HUES6 (cell line): ENCODE measurements around the gene TBXAS1.
"Not testable (repeated sequence)": the region's sequence is repeated elsewhere in the genome, so short reads cannot be mapped to it uniquely, and the experiment has no call there.

ENCODE experiments used
- H3K27ac ChIP-seq: 2 replicates; pipeline ENCODE4 v1.7.0; 2013; ENCODE audit warnings: low read depth, mild to moderate bottlenecking, low read length, inconsistent platforms
- H3K27me3 ChIP-seq: 2 replicates; pipeline ENCODE4 v1.6.1; 2013; ENCODE audit warnings: low read length; ENCODE audit not compliant: control insufficient read depth, insufficient read depth
- H3K36me3 ChIP-seq: 2 replicates; pipeline ENCODE4 v1.6.1; 2013; ENCODE audit warnings: low read length; ENCODE audit not compliant: control insufficient read depth, insufficient read depth
- H3K4me1 ChIP-seq: 2 replicates; pipeline ENCODE4 v1.6.1; 2013; ENCODE audit warnings: low read length; ENCODE audit not compliant: control insufficient read depth, insufficient read depth
- H3K4me3 ChIP-seq: 2 replicates; pipeline ENCODE4 v1.5.1; 2013; ENCODE audit warnings: low read depth, low read length
- H3K9ac ChIP-seq: one replicate; pipeline ENCODE4 v1.6.1; 2013; ENCODE audit warnings: mild to moderate bottlenecking, low read length
- H3K9me3 ChIP-seq: 2 replicates; pipeline ENCODE4 v1.6.1; 2013; ENCODE audit warnings: low read depth, low read length; ENCODE audit not compliant: control insufficient read depth, insufficient read depth

Gene TBXAS1

DNA sequence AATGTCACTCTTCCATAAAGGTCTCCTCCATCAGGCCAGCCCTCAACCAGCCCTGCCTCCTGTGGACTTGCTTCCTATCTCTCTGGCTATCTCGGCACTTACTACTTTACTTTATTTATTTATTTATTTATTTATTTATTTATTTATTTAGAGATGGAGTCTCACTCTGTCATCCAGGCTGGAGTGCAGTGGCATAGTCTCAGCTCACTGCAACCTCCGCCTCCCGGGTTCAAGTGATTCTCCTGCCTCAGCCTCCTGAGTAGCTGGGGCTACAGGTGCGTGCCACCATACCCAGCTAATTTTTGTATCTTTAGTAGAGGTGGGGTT is 14.1 kb downstream of the TBXAS1 start:
- H3K4me1 ChIP-seq, H3K4me3 ChIP-seq, H3K36me3 ChIP-seq, H3K9ac ChIP-seq, H3K27me3 ChIP-seq, H3K9me3 ChIP-seq, H3K27ac ChIP-seq: not testable (repeated sequence)

GRCh38 chr7:139844779-139845442 is 15.8 kb downstream of the TBXAS1 start:
- no peaks in the 10 kb centered on the region for H3K4me1 ChIP-seq
- H3K9ac ChIP-seq = no peak overlapping the region
- H3K27ac ChIP-seq = no peak overlapping the region
- H3K4me3 ChIP-seq = no peak overlapping the region
- no peaks in the 10 kb centered on the region for H3K27me3 ChIP-seq
- no peaks in the 10 kb centered on the region for H3K36me3 ChIP-seq
- peaks cover 7% of the 10 kb centered on the region for H3K9me3 ChIP-seq

GRCh38 chr7:139845443-139845805 is 16.4 kb downstream of the TBXAS1 start:
- Histone ChIP-seq H3K9ac (no peak overlapping the region), H3K27me3 (no peaks in the 10 kb centered on the region), H3K9me3 (peaks cover 7% of the 10 kb centered on the region), H3K4me3 (no peak overlapping the region), H3K4me1 (no peaks in the 10 kb centered on the region), H3K36me3 (no peaks in the 10 kb centered on the region), H3K27ac (no peak overlapping the region)

DNA sequence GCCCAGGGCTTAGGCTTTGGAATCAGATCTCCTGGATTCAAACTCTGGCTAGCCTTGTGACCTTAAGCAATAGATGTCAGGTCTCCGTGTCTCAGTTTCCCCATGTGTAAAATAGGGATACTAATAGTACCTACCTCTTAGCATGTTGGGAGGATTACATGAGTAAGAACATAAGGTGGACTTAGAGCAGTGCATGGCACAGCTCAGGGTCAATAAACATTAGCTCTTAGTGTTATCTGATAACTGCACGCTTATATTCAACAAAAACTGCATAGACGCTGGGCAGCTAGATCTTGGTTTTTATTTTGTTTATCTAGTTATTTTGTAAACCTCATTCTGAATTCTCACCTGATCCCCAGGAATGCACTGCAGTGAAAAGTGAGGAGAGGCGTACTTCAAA is 17.2 kb downstream of the TBXAS1 start:
- no peak overlapping the region for H3K27ac ChIP-seq
- no peaks in the 10 kb centered on the region for H3K36me3 ChIP-seq
- no peak overlapping the region for H3K9ac ChIP-seq

DNA sequence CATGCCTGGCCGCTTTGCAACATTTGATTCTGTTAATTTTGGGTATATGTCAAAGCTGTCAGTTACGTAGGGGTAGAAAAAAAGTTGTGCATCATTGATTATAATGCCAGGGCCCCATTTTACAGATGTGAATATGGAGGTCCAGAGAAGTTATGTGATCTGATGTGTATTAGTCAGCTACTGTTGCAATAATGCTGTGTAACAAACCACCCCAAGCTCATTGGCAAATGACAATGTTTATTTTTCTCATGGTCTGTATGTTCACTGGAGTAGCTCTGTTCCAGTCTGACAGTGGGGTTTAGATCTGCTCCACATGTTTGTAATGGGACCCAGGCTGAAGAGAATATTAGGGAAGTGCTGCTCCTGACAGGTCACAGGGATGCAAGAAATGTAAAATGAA is 19.2 kb downstream of the TBXAS1 start:
- Histone ChIP-seq H3K27me3 (no peaks in the 10 kb centered on the region), H3K9me3 (peaks cover 7% of the 10 kb centered on the region), H3K4me1 (no peaks in the 10 kb centered on the region), H3K9ac (no peak overlapping the region), H3K4me3 (no peak overlapping the region), H3K36me3 (no peaks in the 10 kb centered on the region), H3K27ac (no peak overlapping the region)

More for the DNA sequence above, 17.2 kb downstream of the TBXAS1 start:
- H3K4me1 ChIP-seq = no peaks in the 10 kb centered on the region
- no peaks in the 10 kb centered on the region for H3K27me3 ChIP-seq
- H3K4me3 ChIP-seq = no peak overlapping the region
- H3K9me3 ChIP-seq = peaks cover 7% of the 10 kb centered on the region

- no peaks in the 10 kb centered on the region for H3K36me3 ChIP-seq
- H3K9me3 ChIP-seq = peaks cover 7% of the 10 kb centered on the region
- H3K9ac ChIP-seq = no peak overlapping the region
- no peak overlapping the region for H3K27ac ChIP-seq
- no peak overlapping the region for H3K4me3 ChIP-seq
- no peaks in the 10 kb centered on the region for H3K4me1 ChIP-seq
- no peaks in the 10 kb centered on the region for H3K27me3 ChIP-seq
Observed at GRCh38 chr7:139850906-139851305, 21.8 kb downstream of the TBXAS1 start.

- H3K27me3 ChIP-seq = no peaks in the 10 kb centered on the region
- H3K4me3 ChIP-seq = no peak overlapping the region
- H3K9ac ChIP-seq = peak overlapping the region; percentile 13
- peaks cover 7% of the 10 kb centered on the region for H3K9me3 ChIP-seq
- no peak overlapping the region for H3K27ac ChIP-seq
- H3K36me3 ChIP-seq = no peaks in the 10 kb centered on the region
- no peaks in the 10 kb centered on the region for H3K4me1 ChIP-seq
Observed at GRCh38 chr7:139851770-139852481, 22.9 kb downstream of the TBXAS1 start.

DNA sequence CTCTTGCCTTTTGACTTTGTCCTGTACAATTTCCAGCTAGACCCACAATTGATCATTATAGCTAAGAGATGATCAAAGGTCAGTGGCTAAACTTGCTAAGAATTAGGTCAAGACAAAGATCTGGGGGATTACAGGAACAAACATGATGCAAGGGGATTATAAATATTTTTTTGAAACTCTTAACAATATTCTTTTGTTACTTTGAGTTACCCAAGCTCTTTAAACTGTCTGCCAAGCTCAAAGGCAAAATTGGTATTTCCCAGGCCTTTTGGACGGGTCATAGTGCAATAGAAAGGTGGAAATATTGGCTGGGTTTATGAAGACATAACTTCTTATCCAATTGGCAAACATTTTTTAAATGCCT is 23.4 kb downstream of the TBXAS1 start:
- Histone ChIP-seq H3K4me3 (no peak overlapping the region), H3K36me3 (no peaks in the 10 kb centered on the region), H3K27ac (no peak overlapping the region), H3K27me3 (no peaks in the 10 kb centered on the region), H3K4me1 (no peaks in the 10 kb centered on the region), H3K9ac (no peak overlapping the region), H3K9me3 (peaks cover 7% of the 10 kb centered on the region)

DNA sequence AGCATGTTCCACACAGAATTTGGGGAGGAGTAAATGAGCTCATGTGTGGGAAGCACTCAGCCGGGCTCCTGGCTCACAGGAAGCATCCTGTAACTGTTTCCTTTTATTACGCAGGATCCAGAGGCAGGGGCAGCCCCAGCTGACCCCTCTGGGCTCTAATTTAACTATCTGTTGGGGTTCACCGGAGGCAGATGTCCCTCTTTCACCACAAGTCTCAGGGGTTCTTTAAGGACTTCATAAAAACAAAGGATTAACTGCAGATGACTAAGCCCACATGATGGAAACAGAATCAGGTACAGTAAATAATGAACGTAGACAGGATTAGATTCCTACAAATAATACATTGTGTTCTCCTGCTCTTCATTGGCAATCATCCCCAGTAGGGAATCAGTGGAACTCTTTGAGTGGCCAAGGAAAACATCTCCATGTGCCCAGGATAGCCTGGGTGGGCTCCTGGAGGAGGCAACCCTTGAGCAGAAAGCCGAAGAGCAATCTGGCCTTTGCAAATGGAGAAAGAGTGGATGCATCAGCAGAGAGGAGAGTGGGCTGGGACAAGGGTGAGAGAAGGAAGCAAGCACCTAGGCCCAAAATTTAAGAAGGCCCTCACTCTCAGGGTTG is 24.6 kb downstream of the TBXAS1 start:
- peaks cover 2% of the 10 kb centered on the region; the same call in 1 of the 2 replicates for H3K9me3 ChIP-seq
- no peak overlapping the region for H3K27ac ChIP-seq
- no peaks in the 10 kb centered on the region for H3K36me3 ChIP-seq
- no peak overlapping the region for H3K9ac ChIP-seq
- H3K27me3 ChIP-seq = no peaks in the 10 kb centered on the region
- no peaks in the 10 kb centered on the region for H3K4me1 ChIP-seq
- no peak overlapping the region for H3K4me3 ChIP-seq

GRCh38 chr7:139854124-139854511 is 25.1 kb downstream of the TBXAS1 start:
- no peak overlapping the region for H3K9ac ChIP-seq
- no peak overlapping the region for H3K27ac ChIP-seq
- H3K4me1 ChIP-seq = no peaks in the 10 kb centered on the region
- H3K4me3 ChIP-seq = no peak overlapping the region
- no peaks in the 10 kb centered on the region for H3K9me3 ChIP-seq
- no peaks in the 10 kb centered on the region for H3K27me3 ChIP-seq
- no peaks in the 10 kb centered on the region for H3K36me3 ChIP-seq

GRCh38 chr7:139854803-139855497 is 25.9 kb downstream of the TBXAS1 start:
- no peaks in the 10 kb centered on the region for H3K9me3 ChIP-seq
- no peak overlapping the region for H3K9ac ChIP-seq
- H3K36me3 ChIP-seq = no peaks in the 10 kb centered on the region
- no peak overlapping the region for H3K27ac ChIP-seq
- H3K4me1 ChIP-seq = no peaks in the 10 kb centered on the region
- no peaks in the 10 kb centered on the region for H3K27me3 ChIP-seq
- H3K4me3 ChIP-seq = no peak overlapping the region
